ENCODE results near the gene RNFT2.
A peak's percentile ranks its signal among the peaks of the same experiment; 100 is the strongest.

RNFT2 gene

DNA sequence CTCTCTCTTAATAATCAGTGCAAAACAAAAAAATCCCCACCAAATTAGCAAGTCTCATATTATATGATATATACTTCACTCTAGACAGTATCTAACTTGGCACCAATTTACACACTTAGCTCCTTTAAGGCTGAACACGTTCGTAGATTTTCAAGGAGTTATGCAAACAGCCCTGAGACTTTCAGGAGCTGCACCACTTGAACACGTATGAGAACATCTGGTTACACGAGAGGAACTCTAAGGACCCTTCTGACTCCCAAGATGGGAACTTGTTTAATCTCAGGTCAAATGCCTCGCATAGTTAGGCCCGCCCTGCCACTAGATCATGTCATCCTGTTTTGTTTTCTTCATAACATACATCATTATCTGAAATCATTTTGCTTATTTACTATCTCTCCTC is 10.2 kb upstream of the RNFT2 start:
- no peak overlapping the region for H3K4me3 ChIP-seq (ENCODE audit: low read depth, low read length)
- TF ChIP-seq, protein P1, sequence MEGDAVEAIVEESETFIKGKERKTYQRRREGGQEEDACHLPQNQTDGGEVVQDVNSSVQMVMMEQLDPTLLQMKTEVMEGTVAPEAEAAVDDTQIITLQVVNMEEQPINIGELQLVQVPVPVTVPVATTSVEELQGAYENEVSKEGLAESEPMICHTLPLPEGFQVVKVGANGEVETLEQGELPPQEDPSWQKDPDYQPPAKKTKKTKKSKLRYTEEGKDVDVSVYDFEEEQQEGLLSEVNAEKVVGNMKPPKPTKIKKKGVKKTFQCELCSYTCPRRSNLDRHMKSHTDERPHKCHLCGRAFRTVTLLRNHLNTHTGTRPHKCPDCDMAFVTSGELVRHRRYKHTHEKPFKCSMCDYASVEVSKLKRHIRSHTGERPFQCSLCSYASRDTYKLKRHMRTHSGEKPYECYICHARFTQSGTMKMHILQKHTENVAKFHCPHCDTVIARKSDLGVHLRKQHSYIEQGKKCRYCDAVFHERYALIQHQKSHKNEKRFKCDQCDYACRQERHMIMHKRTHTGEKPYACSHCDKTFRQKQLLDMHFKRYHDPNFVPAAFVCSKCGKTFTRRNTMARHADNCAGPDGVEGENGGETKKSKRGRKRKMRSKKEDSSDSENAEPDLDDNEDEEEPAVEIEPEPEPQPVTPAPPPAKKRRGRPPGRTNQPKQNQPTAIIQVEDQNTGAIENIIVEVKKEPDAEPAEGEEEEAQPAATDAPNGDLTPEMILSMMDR (IDR thresholded peaks at IDR 0.05; ENCODE audit: low read depth, low read length, missing control alignments): no peak
- DNase-seq (ENCODE audit: low read depth): no peak
- in situ Hi-C loops (cut with HindIII; ENCODE audit: low sequenced_read_pairs): no loop called here

DNA sequence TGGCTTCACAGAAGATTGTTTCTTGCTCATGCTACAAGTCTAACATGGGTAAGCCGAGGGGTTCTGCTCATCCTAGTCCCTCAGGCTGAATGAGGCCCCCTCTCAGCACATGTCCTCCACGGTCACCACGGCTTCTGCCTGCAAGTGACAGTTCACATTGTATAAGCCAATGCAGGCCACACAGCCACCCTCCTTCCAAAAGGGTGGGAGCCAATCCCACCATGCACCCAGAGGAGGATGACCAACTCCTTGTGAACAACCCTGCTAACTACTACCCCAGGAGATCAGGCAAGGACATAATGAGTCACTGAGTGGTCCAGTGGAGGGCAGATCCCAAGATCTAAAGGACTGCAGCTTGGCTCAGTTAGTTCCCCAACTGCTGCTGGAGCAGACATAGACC is 6.3 kb upstream of the RNFT2 start:
- TF ChIP-seq, protein P1 (IDR thresholded peaks at IDR 0.05; ENCODE audit: low read depth, low read length, missing control alignments): no peak
- H3K4me3 ChIP-seq (ENCODE audit: low read depth, low read length): no peak overlapping the region
- in situ Hi-C loops (cut with HindIII; ENCODE audit: low sequenced_read_pairs): no loop called here
- no peak for DNase-seq (ENCODE audit: low read depth)

DNA sequence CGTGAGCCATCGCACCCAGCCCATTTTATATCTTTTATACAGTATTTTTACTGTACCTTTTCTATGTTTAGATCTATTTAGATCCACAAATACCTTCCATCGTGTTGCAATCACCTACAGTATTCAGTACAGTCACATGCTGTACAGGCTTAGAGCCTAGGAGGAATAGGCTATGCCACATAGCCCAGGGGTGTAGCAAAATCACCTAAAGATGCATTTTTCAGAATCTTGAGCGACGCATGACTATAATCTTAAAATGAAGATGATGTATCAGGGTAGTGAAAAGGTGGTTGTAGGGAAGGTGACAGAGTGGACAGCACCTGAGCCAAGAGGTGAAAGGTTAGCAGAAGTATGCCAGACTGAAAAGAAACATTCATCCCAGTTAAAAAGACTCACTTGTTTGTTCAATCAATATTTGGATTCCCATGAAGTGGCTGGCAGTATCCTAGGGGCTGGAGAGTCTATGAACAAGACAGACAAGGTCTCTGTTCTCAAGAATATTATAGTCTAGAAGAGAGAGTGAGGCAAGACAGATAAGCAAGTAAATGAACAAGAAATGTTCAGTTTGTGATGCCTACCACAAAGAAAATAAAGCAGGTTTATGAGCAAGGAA is 3.9 kb upstream of the RNFT2 start:
- no peak for DNase-seq (ENCODE audit: low read depth)
- TF ChIP-seq, protein P1 (IDR thresholded peaks at IDR 0.05; ENCODE audit: low read depth, low read length, missing control alignments): no peak
- H3K4me3 ChIP-seq (ENCODE audit: low read depth, low read length): no peak overlapping the region
- in situ Hi-C loops (cut with HindIII; ENCODE audit: low sequenced_read_pairs): no loop called here

DNA sequence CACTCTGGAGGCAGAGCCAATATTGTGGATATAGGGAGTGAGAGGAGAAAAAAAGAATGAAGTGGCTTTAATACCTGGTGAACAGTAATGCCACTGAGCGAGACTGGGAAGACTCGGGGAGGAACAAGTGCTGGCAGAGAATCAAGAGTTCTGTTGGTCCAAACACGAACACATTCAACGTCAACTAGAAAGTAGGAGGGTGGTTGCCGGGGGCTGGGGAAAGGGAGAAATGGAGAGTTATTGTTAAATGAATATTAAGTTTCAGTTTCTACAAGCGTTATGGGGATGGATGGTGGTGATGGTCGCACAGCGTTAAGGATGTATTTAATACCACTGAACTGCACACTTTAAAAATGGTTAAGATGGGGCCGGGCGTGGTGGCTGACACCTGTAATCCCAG is 3.0 kb upstream of the RNFT2 start:
- no peak for DNase-seq (ENCODE audit: low read depth)
- no peak overlapping the region for H3K4me3 ChIP-seq (ENCODE audit: low read depth, low read length)
- in situ Hi-C loops (cut with HindIII; ENCODE audit: low sequenced_read_pairs): no loop called here
- TF ChIP-seq, protein P1 (IDR thresholded peaks at IDR 0.05; ENCODE audit: low read depth, low read length, missing control alignments): no peak

DNA sequence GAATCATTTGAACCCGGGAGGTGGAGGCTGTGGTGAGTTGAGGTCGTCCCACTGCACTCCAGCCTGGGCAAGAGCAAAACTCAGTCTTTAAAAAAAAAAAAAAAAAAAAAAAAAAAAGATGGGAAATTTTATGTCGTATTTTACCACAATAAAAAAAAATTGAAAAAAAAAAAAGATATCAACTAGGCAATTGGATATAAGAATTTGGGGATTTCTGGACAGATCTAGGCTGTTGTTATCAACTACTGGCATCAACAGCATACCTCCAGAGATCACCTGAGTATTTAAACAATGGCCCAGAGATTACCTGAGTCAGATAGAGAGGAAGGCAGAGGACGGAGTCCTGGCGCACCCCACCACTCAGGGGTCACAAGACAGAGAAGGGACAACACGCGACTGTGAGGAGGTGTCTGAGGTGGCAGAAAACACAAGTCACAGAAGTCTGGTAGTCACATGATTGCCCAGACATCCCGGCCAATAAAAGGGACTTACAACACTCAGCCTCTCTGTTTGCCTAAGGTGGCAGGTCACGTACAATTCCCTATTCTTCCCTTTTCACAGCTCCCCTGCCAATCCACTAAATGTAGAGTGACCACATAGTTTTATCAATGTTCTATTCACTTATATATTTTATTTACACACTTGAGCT is 2.0 kb upstream of the RNFT2 start:
- in situ Hi-C loops (cut with HindIII; ENCODE audit: low sequenced_read_pairs): no loop called here
- peak overlapping the region; percentile 80 for H3K4me3 ChIP-seq (ENCODE audit: low read depth, low read length)
- no peak for DNase-seq (ENCODE audit: low read depth)
- TF ChIP-seq, protein P1 (IDR thresholded peaks at IDR 0.05; ENCODE audit: low read depth, low read length, missing control alignments): no peak

DNA sequence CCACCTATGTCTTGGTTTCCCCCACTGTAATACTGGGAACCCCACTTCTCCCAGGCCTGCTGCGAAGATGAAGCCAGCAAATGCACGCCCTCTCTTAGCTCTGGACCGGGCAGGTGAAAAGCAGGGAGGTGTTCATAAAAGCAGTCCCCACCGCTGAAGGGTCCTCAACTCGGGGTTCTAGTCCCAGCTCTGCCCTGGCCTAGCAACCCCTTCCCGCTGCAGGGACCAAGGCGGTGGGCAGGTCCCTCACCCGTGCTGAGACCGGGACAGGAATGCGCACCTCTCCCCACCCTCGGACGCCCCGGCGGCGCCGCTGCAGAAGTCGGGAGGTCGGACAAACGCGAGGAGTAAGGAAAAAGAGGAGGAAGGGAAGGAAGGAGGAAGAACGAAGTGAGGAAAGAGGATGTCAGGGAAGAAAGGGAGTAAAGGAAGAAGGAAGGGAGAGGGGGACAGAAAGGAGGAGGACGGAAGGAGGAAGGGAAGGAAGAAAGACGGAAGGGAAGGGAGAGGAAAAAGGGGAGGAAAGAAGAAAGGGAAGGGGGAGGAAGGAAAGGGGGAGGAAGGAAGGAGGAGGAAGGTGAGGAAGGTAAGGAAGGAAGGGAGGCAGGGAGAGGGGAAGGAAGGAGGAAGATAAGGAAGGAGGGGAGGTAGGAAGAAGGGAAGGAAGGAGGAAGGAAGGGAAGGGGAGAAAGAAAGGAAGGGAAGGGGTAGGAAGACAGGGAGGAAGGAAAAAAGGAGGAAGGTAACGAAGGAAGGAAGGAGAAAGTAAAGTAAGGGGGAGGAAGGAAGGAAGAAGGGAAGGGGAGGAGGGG is 947 bp upstream of the RNFT2 start:
- peak overlapping the region; percentile 80 for H3K4me3 ChIP-seq (ENCODE audit: low read depth, low read length)
- in situ Hi-C loops (cut with HindIII; ENCODE audit: low sequenced_read_pairs): no loop called here
- TF ChIP-seq, protein P1 (IDR thresholded peaks at IDR 0.05; ENCODE audit: low read depth, low read length, missing control alignments): no peak
- no peak for DNase-seq (ENCODE audit: low read depth)

All from astrocyte of the cerebellum (primary cell).